PFSK-1 (cell line): ENCODE measurements around the gene BAAT. TPM values are rescaled to one million over a fixed set of nuclear protein-coding genes. Genes with fewer than 3 reads are reported as not detected.
"Not testable (repeated sequence)": the region's sequence is repeated elsewhere in the genome, so short reads cannot be mapped to it uniquely, and the experiment has no call there.

Source experiments
- FOXP2 ChIP-seq: optimal IDR thresholded peaks from 2 replicates; pipeline ENCODE3; 2011; ENCODE audit warnings: borderline replicate concordance, control low read depth, inconsistent platforms; ENCODE audit not compliant: insufficient read depth; ENCODE audit errors: extremely low read length, extremely low read depth
- POLR2AphosphoS5 ChIP-seq: IDR thresholded peaks from 2 replicates; pipeline ENCODE4 v1.6.1; 2012; ENCODE audit warnings: low read depth, mild to moderate bottlenecking, control low read depth, low read length, moderate library complexity
- REST ChIP-seq, 2 experiments: IDR thresholded peaks; 2 replicates each; pipeline versions ENCODE4 v1.6.1 to v1.8.0; 2011 to 2012; ENCODE audit warnings: low read depth in 2 of 2, low read length in 2 of 2, control low read depth in 1 of 2, inconsistent platforms in 1 of 2, mild to moderate bottlenecking in 1 of 2, moderate library complexity in 1 of 2; ENCODE audit not compliant: insufficient read depth in 1 of 2
- SIN3A ChIP-seq: IDR thresholded peaks from 2 replicates; pipeline ENCODE4 v1.6.1; 2012; ENCODE audit warnings: mild to moderate bottlenecking, low read length, moderate library complexity, borderline replicate concordance; ENCODE audit not compliant: insufficient read depth
- TAF1 ChIP-seq: IDR thresholded peaks from 2 replicates; pipeline ENCODE4 v1.6.1; 2012; ENCODE audit warnings: low read length, control low read depth, borderline replicate concordance; ENCODE audit not compliant: insufficient read depth
- polyA plus RNA-seq: library from polyadenylated mRNA; unstranded; fragments of >200 nt; gene quantifications from one replicate; pipeline ENCODE4 v1.2.1, GENCODE V29; 2012; ENCODE audit warnings: low read depth, missing spikeins; ENCODE audit not compliant: insufficient read length

The BAAT gene
- polyA plus RNA-seq = not detected

- not testable (repeated sequence) for TF ChIP-seq TAF1; REST (IDR thresholded peaks at IDR 0.05; ENCODE audit: insufficient read depth in 1 of 2, low read depth in 2 of 2, low read length in 2 of 2); FOXP2
These were observed at the start of gene BAAT for GRCh38 chr9:101384873-101385536. Gene BAAT, minus strand, starts transcription at chr9:101385006. Its CDS starts 13,602 bp downstream, at chr9:101371404.

- TF ChIP-seq REST (IDR thresholded peaks at IDR 0.05; ENCODE audit: insufficient read depth in 1 of 2, low read depth in 2 of 2, low read length in 2 of 2) (no peak), TAF1 (no peak), FOXP2 (no peak), SIN3A (no peak), POLR2AphosphoS5 (no peak)
These were observed 48.4 kb upstream of the BAAT start for GRCh38 chr9:101433229-101433628.

- no peak for TF ChIP-seq SIN3A
- no peak for TF ChIP-seq POLR2AphosphoS5
- TF ChIP-seq TAF1 = no peak
- TF ChIP-seq FOXP2 = no peak
These were observed 47.9 kb upstream of the BAAT start for GRCh38 chr9:101432740-101433139.

- TF ChIP-seq SIN3A = no peak
- TF ChIP-seq TAF1 = no peak
- no peak for TF ChIP-seq REST (IDR thresholded peaks at IDR 0.05; ENCODE audit: insufficient read depth in 1 of 2, low read depth in 2 of 2, low read length in 2 of 2)
- TF ChIP-seq POLR2AphosphoS5 = no peak
- TF ChIP-seq FOXP2 = no peak
These were observed 47.4 kb upstream of the BAAT start for GRCh38 chr9:101432171-101432570.

- TF ChIP-seq FOXP2 (no peak), POLR2AphosphoS5 (no peak), TAF1 (no peak), SIN3A (no peak), REST (IDR thresholded peaks at IDR 0.05; ENCODE audit: insufficient read depth in 1 of 2, low read depth in 2 of 2, low read length in 2 of 2) (no peak)
These were observed 44.9 kb upstream of the BAAT start for GRCh38 chr9:101429736-101430135.
